GM12873 (cell line): ENCODE results near the gene CHMP3.

Experiments used
- CTCF ChIP-seq: IDR thresholded peaks from 2 replicates; pipeline ENCODE4 v1.5.1; 2012; ENCODE audit warnings: low read depth, mild to moderate bottlenecking, moderate library complexity, low read length, control low read depth; ENCODE audit not compliant: insufficient read depth; ENCODE audit errors: missing control alignments

CHMP3 gene

GRCh38 chr2:86507600-86507999 is 55.6 kb downstream of the CHMP3 start:
- no peak for TF ChIP-seq CTCF

DNA sequence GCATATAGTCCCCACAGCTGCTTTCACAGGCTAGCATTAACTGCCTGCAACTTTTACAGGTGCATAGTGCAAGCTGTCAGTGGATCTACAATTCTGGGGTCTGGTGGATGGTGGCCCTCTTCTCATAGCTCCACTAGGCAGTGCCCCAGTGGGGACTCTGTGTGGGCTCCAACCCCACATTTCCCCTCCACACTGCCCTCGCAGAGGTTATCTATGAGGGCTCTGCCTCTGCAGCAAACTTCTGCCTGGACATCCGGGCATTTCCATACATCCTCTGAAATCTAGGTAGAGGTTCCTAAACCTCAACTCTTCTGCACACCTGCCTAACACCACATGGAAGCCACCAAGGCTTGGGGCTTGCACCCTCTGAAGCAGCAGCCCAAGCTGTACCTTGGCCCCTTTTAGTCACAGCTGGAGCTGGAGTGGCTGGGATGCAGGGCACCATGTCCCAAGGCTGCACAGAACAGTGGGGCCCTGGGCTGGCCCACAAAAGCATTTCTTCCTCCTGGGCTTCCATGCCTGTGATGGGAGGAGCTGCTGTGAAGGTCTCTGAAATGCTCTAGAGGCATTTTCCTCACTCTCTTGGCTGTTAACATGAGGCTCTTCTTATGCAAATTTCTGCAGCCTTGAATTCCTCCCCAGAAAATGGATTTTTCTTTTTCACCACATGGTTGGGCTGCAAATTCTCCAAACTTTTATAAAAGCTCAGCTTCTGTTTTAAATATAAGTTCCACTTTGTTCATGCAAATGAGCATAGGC is 62.7 kb downstream of the CHMP3 start:
- TF ChIP-seq CTCF, result no peak

DNA sequence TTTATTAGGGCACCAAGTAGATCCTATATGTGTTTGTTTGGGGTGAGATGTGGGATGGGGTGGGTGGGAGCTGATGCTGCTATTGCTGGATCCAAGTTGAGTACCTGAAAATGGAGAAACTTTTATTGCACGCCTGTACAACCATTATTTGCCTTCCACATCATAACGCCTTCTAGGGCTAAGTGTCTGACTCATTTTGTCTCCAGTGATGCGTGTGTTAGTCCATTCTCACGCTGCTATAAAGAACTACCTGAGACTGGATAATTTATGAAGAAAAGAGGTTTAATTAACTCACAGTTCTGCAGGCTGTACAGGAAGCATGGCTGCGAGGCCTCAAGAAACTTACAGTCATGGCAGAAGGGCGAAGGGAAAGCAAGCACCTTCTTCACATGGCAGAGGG is 63.9 kb downstream of the CHMP3 start:
- no peak for TF ChIP-seq CTCF

DNA sequence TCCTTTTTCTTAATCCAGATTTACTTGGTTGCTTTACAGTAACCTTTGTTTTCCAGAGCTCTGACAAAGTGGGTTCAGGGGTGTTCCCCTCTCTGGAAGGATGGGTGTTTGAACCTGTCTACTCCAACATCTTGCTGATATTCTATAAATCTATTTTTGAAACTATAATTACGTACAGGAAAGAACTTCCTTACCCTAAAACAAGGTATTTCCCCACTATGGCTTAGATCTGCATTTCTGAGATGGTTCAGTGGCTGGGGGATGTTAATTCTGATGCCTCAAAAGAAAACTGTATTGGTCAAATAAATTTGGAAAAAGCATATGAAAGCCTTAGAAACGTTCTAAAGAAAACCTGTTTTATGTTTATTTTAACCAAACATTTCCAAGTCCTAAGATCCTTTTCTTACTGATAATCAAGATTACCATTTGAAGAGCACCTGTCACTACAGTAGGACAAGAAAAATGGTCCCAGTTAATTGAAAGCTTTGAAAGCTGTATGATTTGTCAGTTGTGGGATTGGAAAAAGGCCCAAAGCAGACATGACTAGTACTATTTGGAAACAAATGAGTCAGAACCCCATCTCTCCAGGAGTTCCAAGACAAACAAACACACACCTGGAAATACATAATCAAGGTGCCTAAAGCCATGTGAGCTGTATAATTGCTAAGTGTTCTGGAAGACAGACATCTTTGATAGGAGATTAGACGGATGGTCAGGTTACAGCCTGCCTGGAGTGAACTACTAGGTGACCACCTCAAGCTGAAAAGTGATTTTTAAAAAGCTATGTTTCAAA is 64.6 kb downstream of the CHMP3 start:
- TF ChIP-seq CTCF, result no peak

DNA sequence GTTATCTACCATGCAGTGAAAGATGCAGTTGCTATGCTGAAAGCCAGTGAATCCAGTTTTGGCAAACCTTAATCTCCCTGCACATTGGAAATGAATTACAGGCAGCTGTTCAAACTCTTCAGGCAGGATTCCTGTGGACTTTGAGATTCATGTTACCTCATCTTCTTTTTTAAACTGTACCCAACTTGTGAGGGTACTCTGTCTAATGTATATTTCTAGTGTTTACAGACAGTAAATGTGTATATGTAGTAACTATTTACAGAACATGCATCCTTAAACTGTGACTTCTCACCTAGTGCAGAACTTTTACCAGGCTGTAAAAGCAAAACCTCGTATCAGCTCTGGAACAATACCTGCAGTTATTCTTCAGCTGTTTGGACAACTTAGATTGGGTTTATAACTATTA is 71.2 kb downstream of the CHMP3 start:
- TF ChIP-seq CTCF, result no peak

- no peak for TF ChIP-seq CTCF
These were observed 72.2 kb downstream of the CHMP3 start for GRCh38 chr2:86491088-86491487.

- no peak for TF ChIP-seq CTCF
These were observed 73.0 kb downstream of the CHMP3 start for GRCh38 chr2:86490245-86490644.
